ENCODE data around the gene HOXA6.

Gene HOXA6

DNA sequence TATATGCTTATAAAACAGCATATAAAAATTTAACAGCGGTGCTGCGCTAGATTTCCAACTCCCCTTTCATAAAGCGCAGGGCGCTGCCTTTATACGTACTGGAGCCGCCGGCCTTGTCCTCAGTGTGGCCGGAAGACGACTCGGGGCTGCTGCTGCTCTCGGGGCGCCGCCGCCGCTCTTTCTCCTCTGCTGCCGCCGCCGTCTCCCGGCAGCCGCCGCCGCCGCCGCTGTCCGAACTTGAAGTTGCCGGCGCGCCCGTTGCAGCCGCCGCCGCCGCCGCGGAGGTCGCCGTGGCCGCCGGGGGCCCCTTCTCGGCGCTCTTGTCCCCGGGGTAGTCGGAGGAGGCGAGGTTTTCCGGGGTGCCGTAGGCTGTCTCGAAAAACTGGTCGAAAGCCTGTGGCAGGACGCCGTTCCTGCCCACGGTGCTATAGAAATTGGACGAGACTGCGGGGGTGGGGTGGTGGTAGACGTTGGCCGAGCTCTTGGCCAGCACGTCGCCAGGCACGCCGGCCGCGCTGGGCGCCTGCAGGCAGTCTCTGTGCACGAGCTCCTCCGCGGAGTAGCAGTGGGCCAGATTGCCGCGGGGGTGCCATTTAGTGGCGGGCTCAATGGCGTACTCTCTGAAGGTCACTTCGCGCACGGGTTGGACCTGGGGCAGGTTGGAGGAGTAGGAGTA lies 36.9 kb upstream of the HOXA6 start:
- no peak for DNase-seq (ENCODE audit: low spot score)

DNA sequence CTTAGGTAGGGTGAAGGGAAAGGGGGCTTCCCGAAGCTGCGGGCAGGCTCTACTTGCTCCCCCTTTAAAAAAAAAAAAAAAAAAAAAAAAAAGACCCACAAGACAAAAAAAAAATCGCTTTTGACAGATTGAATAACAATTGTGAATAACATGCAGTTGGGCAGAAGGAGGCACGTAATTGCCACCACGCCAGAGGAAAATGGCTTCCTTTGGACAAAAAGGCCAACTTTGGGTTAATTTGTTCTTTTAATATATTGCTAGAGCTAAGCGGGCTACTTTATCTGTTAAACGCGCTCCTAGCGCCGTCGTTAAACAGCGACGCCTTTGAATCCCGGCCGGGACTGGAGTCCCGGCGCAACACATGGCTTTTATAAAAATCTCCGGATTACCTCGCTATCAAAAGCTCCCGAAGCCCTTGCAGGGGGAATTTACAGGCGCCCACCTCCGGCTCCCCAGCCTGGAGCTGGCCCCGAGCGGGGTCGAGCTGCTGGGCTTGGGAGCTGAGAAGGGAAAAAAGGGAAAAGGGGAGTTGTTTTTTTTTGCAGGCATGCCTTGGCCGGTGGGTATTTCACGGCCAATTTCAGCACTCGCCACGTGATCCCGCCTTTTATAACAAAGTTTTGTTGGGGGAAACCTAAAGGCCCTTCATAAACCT lies 36.2 kb upstream of the HOXA6 start:
- no peak for DNase-seq (ENCODE audit: low spot score)

DNA sequence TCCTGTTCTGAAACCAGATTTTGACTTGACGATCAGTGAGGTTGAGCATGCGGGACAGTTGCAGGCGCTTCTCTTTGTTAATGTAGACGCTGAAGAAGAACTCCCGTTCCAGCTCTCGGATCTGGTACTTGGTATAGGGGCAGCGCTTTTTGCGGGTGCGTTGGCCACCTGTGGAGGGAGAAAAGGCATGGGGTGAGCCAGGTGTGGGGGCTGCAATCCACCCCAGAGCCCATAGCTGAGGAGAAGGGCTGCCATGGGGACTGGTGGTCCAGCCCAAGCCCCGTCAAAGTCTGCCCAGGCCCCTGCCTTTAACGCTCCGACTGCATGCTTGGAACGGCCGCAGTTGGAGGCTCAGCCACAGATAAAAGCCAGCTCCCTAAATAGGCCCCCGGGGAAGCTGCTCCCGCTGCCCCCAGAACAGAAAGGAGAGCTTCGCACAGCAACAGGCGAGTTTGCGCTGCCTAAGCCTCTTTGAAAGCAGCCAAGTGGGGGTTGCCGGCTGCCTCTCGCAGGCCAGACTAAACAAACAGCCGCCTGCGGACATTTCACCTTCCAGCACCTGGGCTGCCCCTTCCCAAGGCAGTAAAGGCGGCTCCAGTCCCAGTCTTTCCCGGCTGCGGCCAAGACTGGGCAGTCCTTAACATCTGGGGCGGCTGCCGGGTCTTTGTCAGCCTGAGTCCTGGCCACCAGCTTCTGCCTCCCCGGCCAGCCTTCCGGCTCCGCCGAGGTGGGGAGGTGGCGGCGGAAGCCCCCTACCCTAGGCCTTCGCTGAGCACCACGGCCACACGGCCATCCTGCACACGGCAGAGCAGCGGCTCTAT lies 35.5 kb upstream of the HOXA6 start:
- no peak for DNase-seq (ENCODE audit: low spot score)

DNA sequence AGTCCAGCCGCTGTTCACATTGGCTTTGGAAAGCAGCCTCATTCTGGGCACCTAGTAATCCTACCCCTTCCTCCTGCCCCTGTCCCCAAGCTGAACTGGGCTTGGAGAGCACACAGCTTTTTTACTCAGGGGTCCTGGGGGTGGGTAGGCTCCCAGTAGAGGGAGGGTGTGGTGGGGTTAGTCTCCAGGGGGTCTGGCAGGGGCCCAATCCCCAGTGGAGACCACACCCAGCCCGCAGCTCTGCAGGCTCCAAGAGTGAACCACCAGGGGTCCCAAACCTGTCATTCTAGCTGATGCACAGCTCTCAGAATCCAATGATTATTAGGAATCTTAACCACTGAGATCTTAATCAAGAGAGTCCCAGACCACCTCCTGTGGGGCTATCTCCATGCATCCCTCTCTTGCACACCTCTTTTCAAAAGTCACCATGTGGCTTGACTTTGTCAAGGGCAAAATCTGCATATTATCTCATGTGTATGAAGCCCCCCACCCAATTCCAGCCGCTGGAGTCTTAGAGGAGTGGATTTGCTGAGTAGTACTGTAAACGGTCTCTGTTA lies 34.8 kb upstream of the HOXA6 start:
- DNase-seq (ENCODE audit: low spot score), result no peak

DNA sequence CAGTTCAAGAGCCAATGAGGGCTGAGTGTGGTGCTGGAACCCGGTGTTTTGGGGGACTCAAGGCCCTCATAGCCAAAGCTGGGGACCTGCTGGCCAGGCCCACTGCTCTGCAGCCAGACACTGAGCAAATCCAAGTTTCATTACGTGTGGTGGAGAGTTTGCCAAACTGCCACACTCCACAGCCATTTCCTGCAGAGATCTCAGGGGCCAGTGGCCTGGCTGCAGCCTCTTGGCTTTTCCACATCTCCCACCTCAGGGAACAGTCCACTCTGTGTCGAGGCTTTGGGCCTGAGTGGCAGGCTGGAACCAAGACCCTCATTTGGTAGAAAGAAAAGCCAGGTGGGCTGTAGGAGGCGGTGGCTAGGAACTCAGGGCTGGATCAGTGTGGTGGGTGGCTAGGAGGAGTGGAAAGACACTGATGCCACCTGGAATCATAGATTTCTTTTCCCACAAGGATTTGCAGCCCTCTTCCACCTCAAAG lies 34.3 kb upstream of the HOXA6 start:
- no peak for DNase-seq (ENCODE audit: low spot score)

DNA sequence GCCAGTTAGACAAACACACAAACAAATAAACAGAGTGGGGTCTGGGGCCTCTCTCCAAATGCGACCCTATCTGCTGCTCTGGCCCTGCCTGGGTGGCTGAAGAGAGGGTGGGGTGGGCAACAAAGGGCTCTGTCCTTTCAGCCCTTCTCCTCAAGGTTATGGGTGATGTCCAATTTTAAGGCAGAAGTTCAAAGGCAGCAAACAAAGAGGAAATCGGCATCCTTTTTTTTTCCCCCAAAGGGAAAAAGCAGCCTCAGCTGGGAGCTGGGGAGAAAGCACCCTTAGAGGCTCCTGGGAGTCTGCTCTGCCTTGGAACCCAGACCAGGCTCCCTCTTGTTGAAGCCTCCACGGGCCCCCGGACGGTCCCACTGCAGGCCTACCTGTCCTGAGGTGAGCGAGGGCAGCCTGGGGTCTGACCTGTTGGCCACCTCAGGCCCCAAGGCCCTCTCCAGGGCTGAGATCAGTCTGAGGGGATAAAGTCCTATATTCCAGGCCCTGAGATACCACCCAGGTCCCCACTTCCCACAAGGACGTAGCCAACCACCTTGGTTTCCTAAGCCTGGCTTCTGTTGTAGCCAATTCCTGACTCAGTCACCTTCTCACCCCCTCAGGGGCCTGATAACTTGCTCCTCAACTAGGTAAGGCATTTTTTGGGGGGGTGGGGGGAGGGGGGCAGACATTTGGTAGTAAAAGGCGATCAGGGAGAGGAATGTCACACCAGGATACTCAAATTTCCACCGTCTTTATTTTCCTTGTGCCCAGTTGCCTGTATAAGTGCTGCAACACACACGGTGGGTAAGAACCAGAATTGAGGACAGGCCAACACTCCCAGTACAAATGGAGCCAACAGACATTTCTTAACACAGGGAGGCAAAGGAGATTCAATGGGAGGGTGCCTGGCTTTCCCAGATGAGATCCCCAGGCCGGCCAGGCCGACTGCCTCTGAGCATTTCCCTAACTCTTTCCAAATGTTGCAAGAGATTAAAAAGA lies 33.2 kb upstream of the HOXA6 start:
- DNase-seq (ENCODE audit: low spot score), result no peak

DNA sequence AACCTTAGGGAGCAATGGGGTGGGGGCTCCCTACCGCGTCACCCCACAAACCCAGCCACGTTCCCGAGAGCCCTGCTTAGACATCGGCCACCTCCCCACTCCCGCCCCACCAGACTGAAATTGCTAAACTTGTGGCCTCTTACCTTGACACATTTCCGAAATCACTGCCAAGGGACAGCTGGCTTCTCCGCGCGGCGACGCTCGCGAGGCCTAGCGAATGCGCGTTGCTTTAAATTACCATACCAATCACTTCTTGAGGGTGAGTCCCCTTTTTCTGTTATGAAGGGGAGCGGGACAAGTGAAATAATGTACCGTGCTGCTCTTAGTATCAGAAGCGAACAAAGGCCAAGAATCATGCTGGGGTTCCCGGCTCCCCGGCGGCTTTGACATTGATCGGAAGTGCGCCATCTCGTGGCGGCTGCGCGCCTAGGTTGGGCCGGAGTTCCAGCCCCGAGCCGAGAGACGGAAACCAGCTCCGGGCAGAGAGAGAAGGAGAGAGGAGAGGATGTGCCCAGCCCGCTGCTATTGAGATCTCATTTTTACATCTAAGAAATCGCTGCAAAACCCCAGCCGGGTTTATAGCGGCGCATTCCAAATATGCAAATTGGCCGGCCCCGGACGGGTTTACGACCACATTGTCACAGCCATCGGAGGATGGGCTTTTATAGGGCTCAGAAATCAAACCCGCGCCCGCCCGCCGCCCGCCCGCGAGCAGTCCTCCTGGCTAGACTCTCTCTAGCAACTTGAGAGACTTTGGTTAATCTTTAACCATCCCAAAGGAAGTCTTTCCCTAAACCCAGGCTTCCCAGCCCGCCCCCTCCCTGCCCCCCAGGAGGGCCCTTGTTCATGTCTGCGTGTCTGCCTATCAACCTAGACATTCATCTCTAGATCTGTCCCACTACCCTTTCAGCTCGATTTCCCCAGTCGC lies 32.2 kb upstream of the HOXA6 start:
- DNase-seq (ENCODE audit: low spot score), result peak; percentile 62

DNA sequence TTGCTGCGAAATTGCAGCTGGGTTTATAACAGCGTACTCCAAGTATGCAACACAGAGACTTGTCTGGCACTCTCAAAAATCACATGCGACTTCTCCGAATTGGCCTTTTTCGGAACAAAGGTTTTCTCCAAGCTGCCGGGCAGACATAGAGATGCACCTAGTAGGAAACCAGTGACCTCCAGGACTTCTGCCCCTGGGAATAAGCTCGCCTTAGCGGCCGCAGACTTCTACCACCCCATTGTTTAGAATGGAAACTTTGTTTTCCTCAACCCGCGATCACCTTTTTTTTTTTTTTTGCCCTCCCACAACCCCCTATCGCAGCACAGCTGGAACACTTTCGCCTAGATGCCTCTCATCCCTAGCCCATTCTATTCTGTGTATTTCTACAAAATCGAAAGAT lies 31.5 kb upstream of the HOXA6 start:
- DNase-seq (ENCODE audit: low spot score), result no peak

DNA sequence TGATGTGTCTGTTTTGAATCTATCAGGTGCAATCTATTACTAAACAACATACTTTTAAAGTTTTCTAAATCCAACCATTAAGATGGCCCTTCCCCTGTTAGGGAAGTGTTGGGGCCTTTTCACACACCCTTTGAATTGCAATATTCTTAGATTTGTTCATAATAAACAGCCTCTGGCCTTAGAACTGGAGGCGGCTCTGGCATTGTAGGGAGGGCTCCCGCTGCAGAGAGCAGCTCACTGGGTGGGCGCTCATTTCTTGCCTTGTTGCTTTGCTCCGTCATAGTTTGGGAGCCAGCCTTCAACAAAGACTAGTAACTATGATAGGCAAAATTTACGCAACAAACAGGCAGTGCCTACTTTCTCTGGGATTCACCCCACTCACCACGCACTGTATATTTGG lies 30.8 kb upstream of the HOXA6 start:
- no peak for DNase-seq (ENCODE audit: low spot score)

DNA sequence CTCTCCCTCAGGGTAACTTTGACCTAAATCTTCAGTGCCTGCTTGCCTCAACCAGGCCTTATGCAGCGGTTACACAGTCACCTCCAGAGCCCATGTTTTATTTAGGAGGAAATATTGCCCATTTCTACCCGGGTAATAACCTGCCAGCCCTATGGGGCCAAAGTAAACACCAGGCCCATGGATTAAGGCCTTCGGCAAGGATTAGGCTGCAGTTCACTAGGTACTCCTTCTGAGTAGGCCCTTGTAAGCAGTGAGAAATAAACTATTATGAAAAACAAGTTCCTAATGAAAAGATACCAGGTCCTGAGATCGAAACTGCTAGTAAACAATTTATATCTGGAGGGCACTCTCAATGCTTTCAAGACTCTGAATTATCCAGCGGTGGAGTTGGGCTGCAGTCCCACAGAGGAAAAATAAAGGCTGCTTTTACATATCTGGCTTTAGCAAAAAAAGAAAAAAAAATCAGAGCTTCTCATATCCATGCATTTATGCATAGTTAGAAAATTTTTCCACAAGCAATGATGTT lies 30.3 kb upstream of the HOXA6 start:
- DNase-seq (ENCODE audit: low spot score), result no peak

DNA sequence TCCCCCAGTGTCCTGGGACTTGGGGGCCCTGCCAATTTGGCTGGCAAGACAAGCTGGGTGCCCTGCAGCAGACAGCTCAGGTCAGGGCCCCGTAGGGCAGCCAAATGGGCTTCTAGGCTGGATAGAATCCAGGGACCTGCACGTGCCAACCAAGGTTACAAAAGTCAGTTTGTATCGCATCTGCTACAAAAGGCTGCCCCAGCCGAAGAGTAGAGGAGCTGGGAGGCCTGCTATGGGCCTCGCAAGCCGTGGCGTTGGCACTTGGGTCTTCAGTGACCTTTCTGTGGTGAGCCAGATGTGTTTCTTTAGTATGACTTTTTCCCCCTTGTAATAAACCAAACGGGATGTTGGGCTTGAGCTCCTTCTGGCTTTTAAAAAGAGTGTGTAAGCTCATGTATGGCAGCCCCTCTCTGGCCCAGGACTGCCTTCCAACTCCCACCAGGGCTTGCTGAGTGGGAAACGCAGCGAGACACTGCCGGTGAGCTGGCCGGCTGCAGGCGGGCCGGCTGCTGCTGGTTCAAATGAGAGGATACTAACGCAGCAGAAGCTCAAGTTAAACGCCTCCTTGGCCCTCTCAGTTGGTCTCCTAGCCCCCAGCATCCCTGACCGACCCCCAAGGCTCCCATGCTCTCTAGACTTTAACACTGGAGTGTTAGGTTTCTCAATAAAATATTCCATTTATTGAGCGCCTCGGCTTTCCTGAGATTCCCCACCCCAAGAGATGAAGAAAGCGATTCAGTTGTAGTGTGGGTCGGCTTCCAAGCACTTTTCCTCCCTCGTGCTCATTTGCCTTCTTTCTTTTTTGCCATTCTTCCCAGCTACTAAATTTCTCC lies 29.6 kb upstream of the HOXA6 start:
- DNase-seq (ENCODE audit: low spot score), result no peak

DNA sequence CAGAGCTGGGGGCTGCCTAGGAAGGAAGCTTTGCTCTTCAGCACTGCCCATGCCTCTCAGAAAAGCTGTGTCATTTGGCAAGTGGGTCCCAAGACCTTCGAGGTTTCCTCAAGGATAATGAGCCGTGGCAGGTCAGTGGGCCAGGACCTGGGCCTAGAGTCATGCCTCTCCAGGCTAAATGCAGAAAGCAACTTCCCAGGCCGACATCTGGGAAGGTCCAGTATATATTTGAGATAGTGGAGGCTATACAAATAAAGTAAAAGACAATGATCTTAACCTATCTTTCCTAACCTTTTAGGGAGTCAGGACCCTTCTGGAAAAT lies 28.9 kb upstream of the HOXA6 start:
- DNase-seq (ENCODE audit: low spot score), result no peak

DNA sequence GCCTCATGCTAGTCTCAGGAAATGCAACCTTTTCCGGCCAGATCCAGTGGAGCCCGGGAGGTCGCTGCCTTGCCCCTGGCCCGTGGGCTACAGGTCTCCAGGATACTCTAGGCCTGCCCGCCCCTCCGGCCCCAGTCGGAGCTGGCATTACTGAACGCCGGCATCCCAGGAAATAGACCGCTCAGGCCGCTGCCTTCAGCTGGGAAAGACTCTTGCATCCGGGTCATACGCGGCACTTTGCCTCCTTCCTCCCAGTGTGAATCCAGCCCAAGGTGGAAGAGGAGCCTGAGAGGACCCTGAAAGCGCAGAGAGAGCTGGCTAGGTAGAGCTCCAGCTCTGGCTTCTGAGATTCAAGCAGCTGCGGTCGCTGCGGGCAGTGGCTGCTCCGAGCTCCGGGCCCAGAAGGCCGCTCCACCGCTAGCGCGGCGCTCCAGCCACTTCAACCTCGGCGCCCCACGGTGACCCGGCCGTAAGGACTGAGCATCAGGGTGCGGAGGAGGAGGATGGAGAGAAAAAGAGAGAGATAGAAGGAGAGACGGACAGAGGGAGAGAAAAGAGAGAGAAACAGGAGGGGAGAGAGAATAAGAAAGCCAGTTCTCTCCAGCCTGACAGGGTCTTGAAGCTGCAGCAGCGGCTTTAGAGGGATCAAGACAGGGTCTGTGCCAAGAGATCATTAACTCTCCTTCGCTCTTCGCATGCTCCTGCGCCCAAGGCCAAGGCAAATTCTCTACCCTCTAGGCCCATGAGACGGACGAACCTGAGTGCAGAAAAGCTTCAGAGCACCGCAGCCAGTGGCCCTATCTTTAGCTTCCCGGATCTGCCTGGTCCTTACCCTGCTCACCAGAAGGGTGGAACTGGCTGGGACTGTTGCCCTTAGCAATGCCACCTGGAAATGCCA lies 28.3 kb upstream of the HOXA6 start:
- no peak for DNase-seq (ENCODE audit: low spot score)

DNA sequence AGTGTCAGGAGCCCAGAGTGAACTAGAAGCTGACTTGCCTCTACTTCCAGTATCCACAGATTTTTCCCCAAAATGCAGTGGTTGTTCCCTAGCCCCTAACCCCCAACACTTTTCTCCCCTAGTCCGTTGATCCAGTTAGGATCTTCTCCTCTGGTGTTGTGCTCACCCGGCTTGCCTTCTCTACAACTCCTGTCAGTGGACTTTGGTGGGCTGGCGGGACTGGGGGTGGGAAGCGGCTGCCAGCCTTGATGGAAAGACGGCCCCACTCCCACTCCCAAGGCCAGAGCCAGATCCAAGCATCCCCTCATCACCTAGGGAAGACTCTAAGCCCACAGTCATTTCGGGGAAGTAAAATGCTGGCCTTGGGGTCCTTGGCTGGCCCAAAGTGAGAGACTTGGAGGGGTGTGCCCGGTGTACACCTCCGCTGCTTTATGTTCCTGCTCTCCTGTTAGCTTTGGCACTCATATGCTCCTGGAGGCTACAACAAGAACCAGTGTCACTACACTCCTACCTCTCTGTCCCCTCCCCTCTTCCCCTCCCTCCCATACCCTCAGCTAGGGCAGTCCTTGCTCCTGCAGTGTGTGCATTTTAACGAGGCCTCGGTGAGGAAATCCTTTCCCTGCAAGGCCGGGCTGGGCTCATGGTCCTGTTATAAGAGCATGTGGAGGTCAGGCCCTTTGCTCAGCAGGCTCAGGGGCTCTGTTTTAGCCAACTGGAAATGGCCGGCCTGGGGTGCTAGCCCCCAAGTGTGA lies 27.5 kb upstream of the HOXA6 start:
- no peak for DNase-seq (ENCODE audit: low spot score)

DNA sequence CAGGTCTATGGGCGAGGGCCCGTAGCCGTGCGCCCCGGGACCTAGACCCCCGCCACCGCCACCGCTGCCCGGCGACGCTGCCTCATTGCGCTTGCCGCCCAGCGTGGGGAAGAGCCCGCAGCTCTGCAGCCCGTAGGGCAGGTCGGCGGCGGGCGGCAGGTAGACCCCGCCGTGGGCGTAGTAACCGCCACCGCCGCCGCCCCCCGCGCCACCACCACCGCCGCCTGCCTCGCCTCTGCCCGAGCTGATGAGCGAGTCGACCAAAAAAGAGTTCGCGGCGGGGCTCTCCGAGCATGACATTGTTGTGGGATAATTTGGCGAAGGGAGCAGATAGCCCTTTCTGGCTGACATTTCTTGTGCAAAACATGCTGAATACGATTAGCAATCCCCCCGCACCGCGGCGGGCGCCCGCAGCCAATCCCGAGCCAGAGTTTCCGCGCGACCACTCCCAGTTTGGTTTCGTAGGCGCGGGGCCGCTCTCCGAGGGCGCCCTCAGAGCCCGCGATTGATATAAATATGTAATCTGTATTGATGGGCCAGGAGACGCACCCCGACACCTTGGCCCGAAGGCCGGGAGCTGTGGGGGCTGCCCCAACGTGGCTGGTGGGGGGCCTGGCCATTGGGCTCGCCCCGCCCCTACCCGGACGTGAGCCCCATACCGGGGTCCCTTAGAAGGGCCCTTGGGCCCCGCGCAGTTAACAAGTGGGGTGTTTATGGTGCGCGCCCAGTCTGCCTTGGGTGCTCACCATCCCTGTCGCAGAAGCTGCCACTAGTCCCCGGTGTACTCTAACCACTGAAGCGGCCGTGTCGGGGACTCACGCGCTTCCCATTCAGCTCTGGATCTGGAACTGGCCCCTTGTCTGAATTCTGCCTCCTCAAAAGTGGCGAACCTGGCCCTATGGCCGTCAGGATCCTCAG lies 26.6 kb upstream of the HOXA6 start, which contains the start of gene HOXA10:
TSS of gene HOXA10 (minus strand) at position 365 of the 918 bp plus-strand sequence. CDS start at position 351, 14 bp downstream.
- DNase-seq (ENCODE audit: low spot score), result no peak

DNA sequence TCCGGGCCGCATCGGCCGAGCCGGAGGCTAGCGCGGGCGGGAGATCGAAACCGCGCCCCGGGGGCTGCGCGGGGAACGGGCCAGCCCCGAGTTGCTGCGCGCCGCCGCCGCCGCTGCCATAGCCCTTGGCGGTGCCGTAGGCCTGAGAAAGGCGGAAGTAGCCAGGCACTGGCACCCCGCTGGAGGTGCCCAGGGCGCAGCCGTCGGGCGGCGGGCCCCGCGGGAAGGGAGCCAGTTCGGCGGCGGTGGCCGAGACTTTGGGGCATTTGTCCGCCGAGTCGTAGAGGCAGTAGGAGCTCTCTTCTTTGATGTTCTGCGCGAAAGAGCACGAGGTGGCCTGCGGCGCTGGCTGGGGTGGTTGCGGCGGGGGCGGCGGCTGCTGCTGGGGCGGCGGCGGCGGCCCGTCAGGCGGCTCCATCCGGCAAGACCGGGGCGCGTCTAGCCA lies 26.0 kb upstream of the HOXA6 start:
- DNase-seq (ENCODE audit: low spot score), result no peak

Data from activated CD4-positive, alpha-beta T cell treated with anti-CD3 and anti-CD28 coated beads, Interleukin-2, Interleukin-4, amounts not matched to agents 100 ng/mL and 50 ng/mL, durations not matched to agents 16 hours and 8 hours (primary cell).